ENCODE data around the gene CST4. TPM values are rescaled to one million over a fixed set of nuclear protein-coding genes. Genes with fewer than 3 reads are reported as not detected.
"Not testable (repeated sequence)": the region's sequence is repeated elsewhere in the genome, so short reads cannot be mapped to it uniquely, and the experiment has no call there.

CST4 gene
- total RNA-seq, 2 donors from 2014 or later = not detected

DNA sequence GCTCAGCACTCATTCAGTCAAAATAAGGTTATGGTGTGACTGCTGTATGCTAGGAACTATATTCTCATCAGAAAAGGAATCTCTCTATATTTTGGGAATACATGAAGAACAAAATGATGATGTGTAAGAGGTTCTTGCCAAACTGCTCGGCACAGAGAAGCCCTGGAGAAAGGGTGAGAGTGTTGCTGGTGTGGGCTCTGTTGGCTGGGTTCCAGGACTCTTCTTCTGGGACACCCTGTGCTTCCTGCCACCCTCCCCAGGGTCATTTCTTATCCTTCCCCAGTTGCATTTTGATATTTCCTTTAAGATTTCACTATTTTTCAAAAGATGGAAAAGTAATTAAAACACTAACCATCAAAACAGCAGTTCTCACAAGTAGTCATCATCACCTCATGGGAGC is 33.1 kb upstream of the CST4 start:
- Histone ChIP-seq H3K27ac (no peak overlapping the region), H3K4me1 (ENCODE audit: control insufficient read depth in 1 of 2, low read depth in 2 of 2) (no peaks in the 10 kb centered on the region), H3K27me3 (replicated peaks; ENCODE audit: insufficient read depth) (no peaks in the 10 kb centered on the region), H3K9me3 (no peaks in the 10 kb centered on the region), H3K36me3 (no peaks in the 10 kb centered on the region), H3K4me3 (no peak overlapping the region)
- TF ChIP-seq, protein P1, sequence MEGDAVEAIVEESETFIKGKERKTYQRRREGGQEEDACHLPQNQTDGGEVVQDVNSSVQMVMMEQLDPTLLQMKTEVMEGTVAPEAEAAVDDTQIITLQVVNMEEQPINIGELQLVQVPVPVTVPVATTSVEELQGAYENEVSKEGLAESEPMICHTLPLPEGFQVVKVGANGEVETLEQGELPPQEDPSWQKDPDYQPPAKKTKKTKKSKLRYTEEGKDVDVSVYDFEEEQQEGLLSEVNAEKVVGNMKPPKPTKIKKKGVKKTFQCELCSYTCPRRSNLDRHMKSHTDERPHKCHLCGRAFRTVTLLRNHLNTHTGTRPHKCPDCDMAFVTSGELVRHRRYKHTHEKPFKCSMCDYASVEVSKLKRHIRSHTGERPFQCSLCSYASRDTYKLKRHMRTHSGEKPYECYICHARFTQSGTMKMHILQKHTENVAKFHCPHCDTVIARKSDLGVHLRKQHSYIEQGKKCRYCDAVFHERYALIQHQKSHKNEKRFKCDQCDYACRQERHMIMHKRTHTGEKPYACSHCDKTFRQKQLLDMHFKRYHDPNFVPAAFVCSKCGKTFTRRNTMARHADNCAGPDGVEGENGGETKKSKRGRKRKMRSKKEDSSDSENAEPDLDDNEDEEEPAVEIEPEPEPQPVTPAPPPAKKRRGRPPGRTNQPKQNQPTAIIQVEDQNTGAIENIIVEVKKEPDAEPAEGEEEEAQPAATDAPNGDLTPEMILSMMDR (IDR thresholded peaks at IDR 0.05) = no peak
- ATAC-seq (ENCODE audit: insufficient number of reproducible peaks, low FRiP score, low read depth) (no peak), DNase-seq (ENCODE audit: low spot score) (no peak)

DNA sequence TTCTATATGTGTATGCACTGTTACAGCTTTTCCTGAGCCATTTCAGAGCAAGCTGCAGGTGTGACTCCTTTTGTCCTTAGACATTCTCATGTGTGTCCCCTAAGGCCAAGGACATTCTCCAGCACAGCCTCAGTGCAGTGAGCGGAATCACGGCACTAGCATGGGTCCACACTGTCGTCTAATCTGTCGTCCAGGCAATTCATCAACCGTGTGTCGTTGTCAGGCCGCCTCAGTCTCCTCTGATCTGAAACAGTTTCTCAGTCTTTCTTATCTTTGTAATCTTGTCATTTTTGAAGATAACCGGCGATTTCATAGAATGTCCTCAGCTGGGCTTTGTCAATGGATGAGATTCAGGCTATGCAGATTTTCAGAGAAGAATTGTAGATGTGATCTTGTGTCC is 30.5 kb upstream of the CST4 start:
- H3K27ac ChIP-seq; H3K4me3 ChIP-seq; H3K27me3 ChIP-seq (replicated peaks; ENCODE audit: insufficient read depth); H3K36me3 ChIP-seq; H3K4me1 ChIP-seq (ENCODE audit: control insufficient read depth in 1 of 2, low read depth in 2 of 2); DNase-seq (ENCODE audit: low spot score); H3K9me3 ChIP-seq; ATAC-seq (ENCODE audit: insufficient number of reproducible peaks, low FRiP score, low read depth): not testable (repeated sequence)

DNA sequence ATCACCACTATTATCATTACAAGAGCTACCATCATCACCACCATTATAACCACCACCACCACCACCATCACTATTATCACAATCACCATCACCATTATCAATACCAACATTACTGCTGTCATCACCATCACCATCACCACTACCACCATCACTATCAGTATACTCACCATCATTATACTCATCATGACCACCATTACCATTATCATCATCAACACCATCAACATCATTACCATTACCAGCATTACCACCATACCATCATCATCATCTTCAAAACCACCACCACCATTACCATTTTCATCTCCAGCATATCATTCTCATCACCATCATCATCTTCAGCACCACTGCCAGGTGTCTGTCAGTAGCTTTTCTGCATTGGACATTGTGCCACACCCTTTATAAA is 22.9 kb upstream of the CST4 start:
- not testable (repeated sequence) for DNase-seq (ENCODE audit: low spot score); H3K9me3 ChIP-seq; H3K36me3 ChIP-seq; H3K4me1 ChIP-seq (ENCODE audit: control insufficient read depth in 1 of 2, low read depth in 2 of 2); H3K4me3 ChIP-seq; H3K27ac ChIP-seq; H3K27me3 ChIP-seq (replicated peaks; ENCODE audit: insufficient read depth); ATAC-seq (ENCODE audit: insufficient number of reproducible peaks, low FRiP score, low read depth)

DNA sequence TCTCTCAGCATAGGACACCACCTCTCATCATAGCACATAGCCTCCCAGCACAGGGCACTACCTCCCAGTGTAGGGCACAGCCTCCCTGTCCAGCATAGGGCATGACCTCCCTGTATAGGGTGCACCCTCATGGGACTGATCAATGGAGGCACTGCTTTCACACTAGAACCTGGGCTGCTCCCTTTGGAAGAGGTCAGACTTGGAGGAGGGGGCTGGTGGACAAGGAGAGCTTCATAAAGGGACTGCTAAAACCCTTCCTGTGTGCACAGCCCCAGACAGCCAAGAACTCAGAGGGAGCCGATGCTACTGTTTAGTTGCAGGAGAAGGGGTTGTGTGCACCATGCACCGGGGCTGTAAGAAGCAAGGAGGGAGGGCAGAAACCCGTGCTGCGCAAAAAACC is 21.9 kb upstream of the CST4 start:
- H3K27me3 ChIP-seq (replicated peaks; ENCODE audit: insufficient read depth) = no peaks in the 10 kb centered on the region
- H3K9me3 ChIP-seq = no peaks in the 10 kb centered on the region
- no peaks in the 10 kb centered on the region for H3K4me1 ChIP-seq (ENCODE audit: control insufficient read depth in 1 of 2, low read depth in 2 of 2)
- ATAC-seq (ENCODE audit: insufficient number of reproducible peaks, low FRiP score, low read depth) (no peak), DNase-seq (ENCODE audit: low spot score) (no peak)
- H3K4me3 ChIP-seq = no peak overlapping the region
- TF ChIP-seq, protein P1 (IDR thresholded peaks at IDR 0.05) = no peak
- no peaks in the 10 kb centered on the region for H3K36me3 ChIP-seq
- H3K27ac ChIP-seq = no peak overlapping the region

DNA sequence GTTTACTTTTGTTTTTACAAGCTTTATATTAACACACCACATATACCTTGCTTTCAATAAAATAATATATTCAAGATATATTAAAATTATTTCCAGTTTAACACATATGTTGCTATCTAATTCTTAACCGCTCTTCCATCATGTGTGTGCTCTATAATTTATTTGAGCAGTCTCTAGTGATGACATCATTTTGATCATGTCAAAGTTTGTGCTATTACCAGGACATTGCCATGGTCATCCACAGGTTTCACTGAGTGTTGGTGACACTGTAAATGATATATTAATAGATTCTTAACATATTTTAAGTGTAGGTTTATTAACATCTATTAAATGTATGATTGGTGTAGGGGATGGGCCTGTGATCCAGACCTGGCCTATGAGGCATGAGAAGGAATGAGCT is 17.1 kb upstream of the CST4 start:
- Histone ChIP-seq H3K36me3 (no peaks in the 10 kb centered on the region), H3K9me3 (no peaks in the 10 kb centered on the region), H3K4me1 (ENCODE audit: control insufficient read depth in 1 of 2, low read depth in 2 of 2) (no peaks in the 10 kb centered on the region), H3K4me3 (no peak overlapping the region), H3K27ac (no peak overlapping the region), H3K27me3 (replicated peaks; ENCODE audit: insufficient read depth) (no peaks in the 10 kb centered on the region)
- TF ChIP-seq, protein P1 (IDR thresholded peaks at IDR 0.05) = no peak
- DNase-seq (ENCODE audit: low spot score) (no peak), ATAC-seq (ENCODE audit: insufficient number of reproducible peaks, low FRiP score, low read depth) (no peak)

DNA sequence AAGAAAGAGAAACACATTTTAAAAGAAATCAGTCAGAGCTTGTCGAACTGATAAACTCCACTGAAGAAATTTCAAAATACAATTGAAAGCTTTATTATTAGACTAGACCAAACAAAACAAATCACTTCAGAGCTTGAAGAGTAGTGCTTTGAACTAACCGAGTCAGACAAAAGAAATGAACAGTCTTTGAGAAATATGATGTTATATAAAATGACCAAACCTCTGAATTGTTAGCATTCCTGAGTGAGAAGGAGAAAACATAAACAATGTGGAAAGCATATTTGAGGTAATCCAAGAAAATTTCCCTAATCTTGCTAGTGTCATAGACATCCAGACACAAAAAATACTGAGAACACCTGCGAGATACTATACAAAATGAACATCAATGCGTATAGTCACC is 13.2 kb upstream of the CST4 start:
- H3K27me3 ChIP-seq (replicated peaks; ENCODE audit: insufficient read depth) = no peaks in the 10 kb centered on the region
- H3K4me1 ChIP-seq (ENCODE audit: control insufficient read depth in 1 of 2, low read depth in 2 of 2) = no peaks in the 10 kb centered on the region
- TF ChIP-seq, protein P1 (IDR thresholded peaks at IDR 0.05) = no peak
- DNase-seq (ENCODE audit: low spot score) = no peak
- no peaks in the 10 kb centered on the region for H3K36me3 ChIP-seq
- no peaks in the 10 kb centered on the region for H3K9me3 ChIP-seq
- H3K4me3 ChIP-seq = no peak overlapping the region
- H3K27ac ChIP-seq = no peak overlapping the region
- ATAC-seq (ENCODE audit: insufficient number of reproducible peaks, low FRiP score, low read depth) = no peak

Measured in thoracic aorta (tissue), 2 donors.